DND-41 (cell line): ENCODE measurements around the gene ITGA1.
"Not testable (repeated sequence)": the region's sequence is repeated elsewhere in the genome, so short reads cannot be mapped to it uniquely, and the experiment has no call there.

Source experiments
- ATAC-seq: fragments of 200-7000 bp; cut with Tn5 transposase; 3 replicates; pipeline ENCODE4 v1.9.1; 2021; ENCODE audit warnings: low read depth; ENCODE audit not compliant: insufficient read depth
- DNase-seq: peaks from one replicate; pipeline ENCODE4 v3.0.0-alpha.2; 2020
- H2AFZ ChIP-seq: 2 replicates; pipeline ENCODE4 v1.6.0; 2012; ENCODE audit warnings: low read depth, low read length
- H3K27ac ChIP-seq: 2 replicates; pipeline ENCODE4 v1.5.1; 2012; ENCODE audit warnings: low read length, inconsistent platforms
- H3K27me3 ChIP-seq: fragments of 200-600 bp; sonication (generic); 2 replicates; pipeline ENCODE4 v1.6.0; 2012; ENCODE audit warnings: low read length, mild to moderate bottlenecking, inconsistent platforms; ENCODE audit not compliant: insufficient read depth, poor library complexity
- H3K36me3 ChIP-seq: 2 replicates; pipeline ENCODE4 v1.5.1; 2012; ENCODE audit warnings: low read length, inconsistent platforms; ENCODE audit not compliant: insufficient read depth
- H3K4me1 ChIP-seq: 2 replicates; pipeline ENCODE4 v1.5.1; 2012; ENCODE audit warnings: mild to moderate bottlenecking, low read length; ENCODE audit not compliant: insufficient read depth
- H3K4me2 ChIP-seq: 2 replicates; pipeline ENCODE4 v1.6.0; 2012; ENCODE audit warnings: mild to moderate bottlenecking, moderate library complexity, low read length, inconsistent platforms; ENCODE audit not compliant: insufficient read depth
- H3K4me3 ChIP-seq, 2 experiments: fragments of 200-600 bp in 1 of 2; shearing (Covaris generic) in 1 of 2; 2 replicates each; pipeline ENCODE4 v1.5.1; 2012 to 2016; ENCODE audit warnings: inconsistent platforms in 2 of 2, low read length in 2 of 2, mild to moderate bottlenecking in 2 of 2, low read depth in 1 of 2, moderate library complexity in 1 of 2
- H3K79me2 ChIP-seq: 2 replicates; pipeline ENCODE4 v1.6.0; 2012; ENCODE audit warnings: low read length, inconsistent platforms; ENCODE audit not compliant: insufficient read depth
- H3K9ac ChIP-seq: 2 replicates; pipeline ENCODE4 v1.6.0; 2012; ENCODE audit warnings: low read depth, mild to moderate bottlenecking, inconsistent platforms, low read length, moderate library complexity
- H3K9me3 ChIP-seq: 2 replicates; pipeline ENCODE4 v1.5.1; 2012; ENCODE audit warnings: low read length, moderate library complexity, mild to moderate bottlenecking, inconsistent platforms; ENCODE audit not compliant: insufficient read depth, severe bottlenecking
- H4K20me1 ChIP-seq: 2 replicates; pipeline ENCODE4 v1.6.0; 2012; ENCODE audit warnings: low read length; ENCODE audit not compliant: insufficient read depth
- CTCF ChIP-seq: IDR thresholded peaks from 2 replicates; pipeline ENCODE4 v1.5.1; 2012; ENCODE audit warnings: borderline replicate concordance, low read length, moderate library complexity, mild to moderate bottlenecking; ENCODE audit not compliant: poor library complexity, severe bottlenecking; ENCODE audit errors: extremely low read depth
- EZH2 ChIP-seq: IDR thresholded peaks from 3 replicates; pipeline ENCODE4 v1.6.1; 2012; ENCODE audit warnings: borderline replicate concordance, low read depth, mild to moderate bottlenecking, moderate library complexity, low read length, inconsistent platforms; ENCODE audit not compliant: severe bottlenecking

The ITGA1 gene

GRCh38 chr5:52963636-52964035, 175.9 kb downstream of the ITGA1 start:
- no peaks in the 10 kb centered on the region for H3K36me3 ChIP-seq
- H3K9me3 ChIP-seq: no peaks in the 10 kb centered on the region
- no peak overlapping the region for H3K4me2 ChIP-seq
- no peak overlapping the region for H3K9ac ChIP-seq
- DNase-seq: no peak
- no peak overlapping the region for H3K4me3 ChIP-seq
- no peaks in the 10 kb centered on the region for H3K79me2 ChIP-seq
- H2AFZ ChIP-seq: no peak overlapping the region
- no peaks in the 10 kb centered on the region for H3K27me3 ChIP-seq
- no peaks in the 10 kb centered on the region for H3K4me1 ChIP-seq
- no peak overlapping the region for H3K27ac ChIP-seq
- ATAC-seq: no peak
- no peaks in the 10 kb centered on the region for H4K20me1 ChIP-seq
- TF ChIP-seq EZH2 (no peak), CTCF (no peak)

GRCh38 chr5:52964138-52964537, 176.4 kb downstream of the ITGA1 start:
- no peaks in the 10 kb centered on the region for H3K36me3 ChIP-seq
- TF ChIP-seq EZH2: no peak
- TF ChIP-seq CTCF: peak; percentile 24
- H3K4me3 ChIP-seq: no peak overlapping the region
- no peaks in the 10 kb centered on the region for H3K27me3 ChIP-seq
- no peaks in the 10 kb centered on the region for H4K20me1 ChIP-seq
- H3K79me2 ChIP-seq: no peaks in the 10 kb centered on the region
- DNase-seq (no peak), ATAC-seq (peak; percentile 35; the same call in 2 of the 3 replicates)
- H3K4me2 ChIP-seq: no peak overlapping the region
- no peak overlapping the region for H2AFZ ChIP-seq
- H3K9me3 ChIP-seq: no peaks in the 10 kb centered on the region
- H3K9ac ChIP-seq: no peak overlapping the region
- no peak overlapping the region for H3K27ac ChIP-seq
- no peaks in the 10 kb centered on the region for H3K4me1 ChIP-seq

- H3K36me3 ChIP-seq: not testable (repeated sequence)
These were observed 188.4 kb downstream of the ITGA1 start for GRCh38 chr5:52976157-52976556.

GRCh38 chr5:52977264-52977897, 189.7 kb downstream of the ITGA1 start:
- peaks cover 10% of the 10 kb centered on the region for H3K9me3 ChIP-seq
- DNase-seq: no peak
- H3K4me3 ChIP-seq: no peak overlapping the region
- H3K79me2 ChIP-seq: no peaks in the 10 kb centered on the region
- no peak for ATAC-seq
- no peak overlapping the region; the same call in 1 of the 2 replicates for H2AFZ ChIP-seq
- H3K27me3 ChIP-seq: no peaks in the 10 kb centered on the region
- no peaks in the 10 kb centered on the region for H3K4me1 ChIP-seq
- no peaks in the 10 kb centered on the region for H4K20me1 ChIP-seq
- no peaks in the 10 kb centered on the region; the same call in 1 of the 2 replicates for H3K36me3 ChIP-seq
- H3K9ac ChIP-seq: no peak overlapping the region
- TF ChIP-seq CTCF (no peak), EZH2 (no peak)
- H3K4me2 ChIP-seq: no peak overlapping the region
- no peak overlapping the region for H3K27ac ChIP-seq

More at GRCh38 chr5:52976157-52976556, 188.4 kb downstream of the ITGA1 start:
- H3K4me1 ChIP-seq, H3K27me3 ChIP-seq, H2AFZ ChIP-seq, H3K4me3 ChIP-seq, H3K27ac ChIP-seq, ATAC-seq, H3K79me2 ChIP-seq, H3K9ac ChIP-seq, H4K20me1 ChIP-seq, H3K4me2 ChIP-seq, DNase-seq: not testable (repeated sequence)
- H3K9me3 ChIP-seq: peaks cover 10% of the 10 kb centered on the region
